ENCODE measurements around the gene PCBP4. TPM values are rescaled to one million over a fixed set of nuclear protein-coding genes. Genes with fewer than 3 reads are reported as not detected.

The PCBP4 gene
- total RNA-seq, 1 donor from 2014 or later, result 10.3 TPM

GRCh38 chr3:51974963-51975851 is 8.0 kb upstream of the PCBP4 start, which contains the start of gene ABHD14A:
ABHD14A (plus strand) TSS chr3:51975064; CDS start chr3:51975136, 72 bp downstream.
- Mint-ChIP-seq H3K4me3 (peak within 1 kb of the TSS; percentile 98), H3K27me3 (no peaks in the 10 kb centered on the region), H3K4me1 (peaks cover 28% of the 10 kb centered on the region), H3K9me3 (no peaks in the 10 kb centered on the region), H3K36me3 (ENCODE audit: low read depth) (peaks cover 5% of the 10 kb centered on the region), H3K27ac (peak within 1 kb of the TSS; percentile 91)
- peak; percentile 76 for ATAC-seq (ENCODE audit: low read depth)
- intact Hi-C loops (cut with micrococcal nuclease), result loop anchor here (1.0 to 10.0 kb wide), 6 partner anchors 8 to 1360 kb away; partner anchors contain the start of genes ACY1, CISH, DUSP7 and MAPKAPK3
- POLR2A ChIA-PET, result interaction anchor here (0.6 to 4.0 kb wide), 8 partner anchors 8 to 1749 kb away, joined by 3 to 35 read pairs (median 6); partner anchors contain the start of genes ACY1, PARP3, POC1A and RPL29
- CTCF ChIA-PET, result interaction anchor here (0.6 to 1.5 kb wide), 4 partner anchors 8 to 179 kb away, joined by 3 to 7 read pairs (median 4); partner anchors contain the start of genes ACY1, POC1A and RPL29
- peak; percentile 74 for DNase-seq
- TF ChIP-seq CTCF (IDR thresholded peaks at IDR 0.05), result no peak

GRCh38 chr3:51974277-51974962 is 7.2 kb upstream of the PCBP4 start:
- intact Hi-C loops (cut with micrococcal nuclease), result loop anchor here (1.0 to 10.0 kb wide), 5 partner anchors 9 to 1360 kb away; partner anchors contain the start of genes ACY1, CISH, DUSP7 and MAPKAPK3
- CTCF ChIA-PET, result interaction anchor here (0.6 to 3.4 kb wide), 8 partner anchors 9 to 180 kb away, joined by 3 to 27 read pairs (median 4); partner anchors contain the start of genes ACY1, PARP3, POC1A and RPL29

GRCh38 chr3:51971350-51971749 is 4.1 kb upstream of the PCBP4 start:
- Mint-ChIP-seq H3K27me3 (no peaks in the 10 kb centered on the region), H3K4me1 (peaks cover 38% of the 10 kb centered on the region), H3K9me3 (no peaks in the 10 kb centered on the region), H3K36me3 (ENCODE audit: low read depth) (peaks cover 6% of the 10 kb centered on the region), H3K4me3 (no peak overlapping the region), H3K27ac (no peak overlapping the region)
- ChIA-PET CTCF (interaction anchor here (3.4 kb wide), 1 partner anchor 29 kb away, joined by 27 read pairs; the partner anchor contains the start of genes PARP3 and RRP9), POLR2A (no interaction called here)
- ATAC-seq (ENCODE audit: low read depth) (no peak), DNase-seq (no peak)
- intact Hi-C loops (cut with micrococcal nuclease), result loop anchor here (10.0 kb wide), 1 partner anchor 1357 kb away; the partner anchor contains the start of genes CISH and MAPKAPK3
- no peak for TF ChIP-seq CTCF (IDR thresholded peaks at IDR 0.05)

More at GRCh38 chr3:51974277-51974962, 7.2 kb upstream of the PCBP4 start:
- Mint-ChIP-seq H3K27me3 (no peaks in the 10 kb centered on the region), H3K4me3 (peak overlapping the region; percentile 98), H3K36me3 (ENCODE audit: low read depth) (peaks cover 5% of the 10 kb centered on the region), H3K27ac (peak overlapping the region; percentile 91), H3K4me1 (peaks cover 28% of the 10 kb centered on the region), H3K9me3 (no peaks in the 10 kb centered on the region)
- TF ChIP-seq CTCF (IDR thresholded peaks at IDR 0.05), result no peak
- ATAC-seq (ENCODE audit: low read depth), result peak; percentile 8
- no peak for DNase-seq
- POLR2A ChIA-PET, result interaction anchor here (0.6 to 4.0 kb wide), 13 partner anchors 8 to 365 kb away, joined by 3 to 35 read pairs (median 4); partner anchors contain the start of genes ACY1, GLYCTK, PARP3 and POC1A

GRCh38 chr3:51970606-51971300 is 3.5 kb upstream of the PCBP4 start:
- intact Hi-C loops (cut with micrococcal nuclease), result loop anchor here (10.0 kb wide), 1 partner anchor 1356 kb away; the partner anchor contains the start of genes CISH and MAPKAPK3
- CTCF ChIA-PET, result no interaction called here
- no peak for DNase-seq
- H3K36me3 Mint-ChIP-seq (ENCODE audit: low read depth), result peaks cover 6% of the 10 kb centered on the region
- no peak for ATAC-seq (ENCODE audit: low read depth)
- no peaks in the 10 kb centered on the region for H3K27me3 Mint-ChIP-seq
- no peak overlapping the region for H3K4me3 Mint-ChIP-seq
- no peaks in the 10 kb centered on the region for H3K9me3 Mint-ChIP-seq
- H3K27ac Mint-ChIP-seq, result no peak overlapping the region
- H3K4me1 Mint-ChIP-seq, result peaks cover 36% of the 10 kb centered on the region
- POLR2A ChIA-PET, result interaction anchor here (0.6 kb wide), 1 partner anchor 27 kb away, joined by 4 read pairs; no protein-coding TSS in a partner anchor
- TF ChIP-seq CTCF (IDR thresholded peaks at IDR 0.05), result no peak
